ENCODE measurements around the gene GPR3.
A peak's percentile ranks its signal among the peaks of the same experiment; 100 is the strongest.
"Not testable (repeated sequence)": the region's sequence is repeated elsewhere in the genome, so short reads cannot be mapped to it uniquely, and the experiment has no call there.

The GPR3 gene

GRCh38 chr1:27381969-27382762, 10.3 kb upstream of the GPR3 start:
- DNase-seq (ENCODE audit: extremely low read depth, low read depth) = no peak
- no peak for TF ChIP-seq CTCF (IDR thresholded peaks at IDR 0.05; ENCODE audit: low read depth, low read length)

GRCh38 chr1:27383039-27383605, 9.3 kb upstream of the GPR3 start, which contains the start of gene CD164L2:
CD164L2 (minus strand) TSS chr1:27383333; CDS start chr1:27383239, 94 bp downstream.
- DNase-seq (ENCODE audit: extremely low read depth, low read depth) = no peak
- no peak for TF ChIP-seq CTCF (IDR thresholded peaks at IDR 0.05; ENCODE audit: low read depth, low read length)

GRCh38 chr1:27383661-27384060, 8.8 kb upstream of the GPR3 start:
- TF ChIP-seq CTCF (IDR thresholded peaks at IDR 0.05; ENCODE audit: low read depth, low read length) = no peak
- no peak for DNase-seq (ENCODE audit: extremely low read depth, low read depth)

- DNase-seq (ENCODE audit: extremely low read depth, low read depth) = not testable (repeated sequence)
These were observed 7.6 kb upstream of the GPR3 start for GRCh38 chr1:27384797-27385196.

GRCh38 chr1:27388337-27389005, 4.0 kb upstream of the GPR3 start:
- TF ChIP-seq CTCF (IDR thresholded peaks at IDR 0.05; ENCODE audit: low read depth, low read length) = peak; percentile 87
- no peak for DNase-seq (ENCODE audit: extremely low read depth, low read depth)

GRCh38 chr1:27391511-27392095, 819 bp upstream of the GPR3 start:
- TF ChIP-seq CTCF (IDR thresholded peaks at IDR 0.05; ENCODE audit: low read depth, low read length) = no peak; the same call in 1 of the 2 replicates
- no peak for DNase-seq (ENCODE audit: extremely low read depth, low read depth)

GRCh38 chr1:27392778-27393635, 585 bp downstream of the GPR3 start:
- TF ChIP-seq CTCF (IDR thresholded peaks at IDR 0.05; ENCODE audit: low read depth, low read length) = peak; percentile 33
- no peak for DNase-seq (ENCODE audit: extremely low read depth, low read depth)

Data from AG09319 (cell line).